Dedifferentiated amniotic fluid mesenchymal stem cell (primary cell): ENCODE data around the gene PRDM15.

Source experiments
- DNase-seq: peaks from one replicate; pipeline ENCODE4 v3.0.0-alpha.2; 2016; ENCODE audit errors: extremely low spot score

Gene PRDM15

GRCh38 chr21:41864311-41865001, 14.7 kb downstream of the PRDM15 start:
- no peak for DNase-seq

GRCh38 chr21:41863439-41863740, 15.8 kb downstream of the PRDM15 start:
- no peak for DNase-seq

DNA sequence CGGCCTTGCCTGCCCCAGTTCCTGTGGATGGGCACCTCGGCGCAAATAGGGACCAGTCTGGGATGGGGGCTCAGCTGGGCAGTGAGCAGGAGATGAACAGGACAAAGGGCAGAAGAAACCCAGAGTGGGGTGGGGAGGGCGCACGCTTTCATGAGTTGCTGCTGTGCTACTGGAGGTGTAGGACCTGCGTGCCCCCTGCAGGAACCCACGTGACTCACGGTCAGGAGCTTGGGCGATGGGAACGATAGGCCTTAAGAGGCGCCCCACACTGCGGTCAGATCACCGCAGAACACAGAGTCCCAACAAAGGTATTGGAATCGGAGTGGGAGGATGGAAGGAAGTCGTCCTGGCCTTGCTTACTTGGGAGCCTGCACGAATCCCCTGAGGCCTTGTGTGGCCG, 17.2 kb downstream of the PRDM15 start:
- no peak for DNase-seq

GRCh38 chr21:41861255-41861654, 17.9 kb downstream of the PRDM15 start:
- DNase-seq, result no peak

- no peak for DNase-seq
These were observed 19.7 kb downstream of the PRDM15 start for GRCh38 chr21:41859297-41859980.

- no peak for DNase-seq
These were observed 20.5 kb downstream of the PRDM15 start for GRCh38 chr21:41858466-41859296.

DNA sequence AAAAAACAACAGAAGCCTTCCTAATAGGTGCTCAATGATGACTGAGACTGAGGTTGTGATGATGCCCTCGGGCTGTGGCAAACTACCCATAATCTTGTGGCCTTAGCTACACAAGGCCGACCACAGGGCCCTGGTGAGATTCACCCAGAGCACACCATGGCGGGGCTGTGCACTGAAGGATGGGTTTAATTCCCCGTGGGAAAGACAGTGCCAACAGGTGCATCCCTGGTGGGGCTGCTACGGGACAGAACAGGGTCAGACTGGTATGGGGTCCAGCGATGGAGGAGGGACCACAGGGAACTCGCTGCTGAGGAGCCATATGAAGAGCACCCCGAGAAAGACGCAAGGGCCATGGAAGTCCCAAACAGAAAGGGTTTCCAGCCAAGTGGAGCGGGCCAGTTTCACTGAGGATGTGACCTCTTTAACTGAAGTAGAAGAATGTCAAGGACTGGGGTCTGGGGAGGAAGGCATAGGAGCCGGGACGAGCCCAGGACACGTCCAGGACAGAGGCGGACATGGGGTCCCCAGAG, 21.3 kb downstream of the PRDM15 start:
- DNase-seq, result no peak

DNA sequence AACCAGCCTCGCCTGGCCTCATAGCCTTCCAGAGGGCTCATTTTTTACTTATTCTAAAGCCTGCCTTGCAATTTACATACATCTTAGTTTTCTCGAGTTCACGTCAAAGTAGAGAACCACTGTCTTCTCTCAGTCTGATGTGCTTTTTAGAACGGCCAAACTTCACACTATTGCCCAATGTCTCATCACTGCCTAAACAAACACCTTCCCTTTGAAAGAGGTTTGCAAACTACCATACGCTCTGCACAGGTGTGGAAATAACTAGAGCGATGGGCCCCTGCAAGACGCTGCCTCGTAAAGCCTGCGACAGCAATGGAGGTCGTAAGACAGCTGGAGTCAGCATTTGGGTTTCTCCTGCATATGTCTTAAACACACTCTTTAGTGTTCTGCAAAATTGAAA, 22.6 kb downstream of the PRDM15 start:
- no peak for DNase-seq

DNA sequence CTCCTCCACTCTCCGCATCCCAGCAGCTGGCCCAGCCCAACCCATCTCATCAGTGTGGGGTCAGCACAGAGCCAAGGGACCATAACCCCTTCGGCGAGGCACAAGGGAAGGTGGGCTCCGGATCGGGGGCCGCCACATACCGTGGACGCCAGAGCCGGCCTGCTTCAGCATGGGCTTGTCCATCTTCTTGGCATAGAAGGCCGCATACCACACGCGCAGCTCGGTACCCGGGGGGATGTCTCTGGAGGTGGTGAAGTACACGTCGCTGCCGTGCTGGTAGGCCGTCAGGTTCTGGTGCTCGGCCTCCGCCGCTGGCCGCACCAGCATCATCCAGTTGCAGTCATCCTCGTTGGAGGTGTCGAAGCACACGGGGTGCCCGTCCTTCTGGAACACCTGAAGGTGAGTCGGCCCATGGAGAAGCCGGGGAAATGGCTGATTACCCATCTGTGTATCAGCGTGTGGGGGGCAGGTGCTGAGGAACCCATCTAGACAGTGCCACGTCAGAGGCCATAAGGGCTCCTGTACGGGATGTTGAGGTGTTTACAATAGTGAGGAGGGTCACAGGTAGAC, 24.6 kb downstream of the PRDM15 start:
- no peak for DNase-seq

DNA sequence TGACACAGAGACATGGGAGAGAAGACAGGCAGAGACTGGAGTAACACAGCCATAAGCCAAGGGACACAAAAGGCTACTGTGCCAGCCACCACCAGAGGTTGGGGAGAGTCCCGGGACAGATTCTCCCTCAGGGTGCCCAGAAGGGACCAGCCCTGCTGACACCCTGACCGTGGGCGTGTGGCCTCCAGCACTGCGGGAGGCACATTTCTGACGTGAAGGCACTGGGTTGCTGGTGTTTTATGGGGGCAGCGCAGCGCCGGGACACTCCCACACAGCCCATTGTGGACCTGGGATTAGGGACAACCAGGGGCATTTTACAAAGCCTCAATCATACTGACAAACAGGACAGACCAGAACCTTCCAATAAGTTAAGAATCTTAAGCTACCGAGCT, 26.2 kb downstream of the PRDM15 start:
- no peak for DNase-seq

GRCh38 chr21:41852151-41852928, 26.8 kb downstream of the PRDM15 start:
- no peak for DNase-seq

DNA sequence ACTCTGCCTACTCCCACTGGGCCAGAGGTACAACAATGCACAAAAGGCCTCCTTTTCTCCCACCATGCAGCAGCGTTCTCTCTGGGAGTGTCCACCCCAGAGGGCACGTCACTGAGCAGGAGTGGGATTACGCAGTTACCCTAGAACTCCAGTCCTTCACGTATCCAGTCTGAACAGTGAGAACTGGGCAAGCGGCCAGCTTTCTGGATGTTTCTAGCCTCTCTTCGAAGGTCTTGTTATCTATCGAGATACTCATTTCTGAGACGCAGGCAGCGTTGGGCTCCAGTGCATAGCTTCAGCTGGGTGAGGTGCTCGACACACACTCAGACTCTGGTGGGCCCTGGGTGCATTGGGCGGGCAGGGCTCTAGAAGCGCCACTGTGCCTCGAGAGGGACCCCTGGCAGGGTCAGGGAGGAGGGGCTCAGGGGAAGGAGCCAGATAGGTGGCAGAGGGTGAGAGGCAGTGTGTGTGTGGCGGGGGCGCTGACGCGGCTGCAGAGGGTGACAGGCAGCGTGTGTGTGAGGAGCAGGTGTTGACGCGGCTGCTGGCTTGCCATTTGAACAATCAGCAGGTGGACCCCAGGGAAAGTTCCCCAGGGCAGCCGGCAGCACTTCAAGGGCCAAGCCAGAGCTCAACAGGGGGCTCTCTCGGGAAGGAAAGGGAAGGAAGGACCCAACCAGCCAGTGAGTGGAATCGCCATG, 27.9 kb downstream of the PRDM15 start:
- DNase-seq, result no peak

- no peak for DNase-seq
These were observed 29.1 kb downstream of the PRDM15 start for GRCh38 chr21:41850085-41850484.

- DNase-seq, result no peak
These were observed 30.1 kb downstream of the PRDM15 start for GRCh38 chr21:41848958-41849580.

DNA sequence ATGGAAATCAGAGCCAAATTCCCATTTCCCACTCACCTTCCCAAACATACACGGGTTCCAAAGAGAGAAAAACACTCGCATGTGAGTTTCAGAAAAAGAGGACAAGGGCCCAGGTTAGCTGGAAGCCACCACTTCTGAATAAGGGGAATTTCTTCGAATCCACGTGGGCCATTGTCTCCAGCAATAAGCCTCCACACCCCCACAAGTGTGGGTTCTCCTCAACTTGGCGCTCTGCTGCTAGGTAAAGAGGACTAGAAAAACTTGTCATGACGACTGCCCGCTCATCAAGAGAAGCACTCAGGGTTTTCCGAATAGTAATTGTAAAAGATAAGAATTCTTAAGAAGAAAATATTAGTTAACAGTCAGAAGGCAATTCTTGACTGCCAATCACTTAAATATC, 30.6 kb downstream of the PRDM15 start:
- DNase-seq, result no peak

GRCh38 chr21:41847066-41847804, 31.9 kb downstream of the PRDM15 start:
- no peak for DNase-seq

DNA sequence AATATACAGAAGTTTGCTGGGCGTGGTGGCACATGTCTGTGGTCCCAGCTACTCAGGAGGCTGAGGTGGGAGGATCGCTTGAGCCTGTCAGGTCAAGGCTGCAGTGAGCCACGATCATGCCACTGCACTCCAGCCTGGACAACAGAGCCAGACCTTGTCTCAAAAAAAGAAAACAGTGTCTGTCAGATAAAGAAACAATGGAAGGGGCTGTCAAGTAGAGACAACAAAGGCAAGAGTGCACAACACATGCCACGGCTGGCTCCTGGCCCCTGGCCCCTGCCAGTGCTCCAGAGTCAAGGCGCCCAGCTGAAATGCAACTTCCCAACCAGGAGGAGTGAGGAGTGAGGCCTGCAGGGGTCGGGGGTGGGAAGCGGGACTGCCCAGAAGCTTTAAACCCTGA, 32.6 kb downstream of the PRDM15 start:
- DNase-seq, result no peak

- DNase-seq, result no peak
These were observed 33.2 kb downstream of the PRDM15 start for GRCh38 chr21:41846033-41846317.

GRCh38 chr21:41845310-41846032, 33.7 kb downstream of the PRDM15 start:
- DNase-seq, result no peak
